ENCODE measurements around the gene THAP7.

Gene THAP7

DNA sequence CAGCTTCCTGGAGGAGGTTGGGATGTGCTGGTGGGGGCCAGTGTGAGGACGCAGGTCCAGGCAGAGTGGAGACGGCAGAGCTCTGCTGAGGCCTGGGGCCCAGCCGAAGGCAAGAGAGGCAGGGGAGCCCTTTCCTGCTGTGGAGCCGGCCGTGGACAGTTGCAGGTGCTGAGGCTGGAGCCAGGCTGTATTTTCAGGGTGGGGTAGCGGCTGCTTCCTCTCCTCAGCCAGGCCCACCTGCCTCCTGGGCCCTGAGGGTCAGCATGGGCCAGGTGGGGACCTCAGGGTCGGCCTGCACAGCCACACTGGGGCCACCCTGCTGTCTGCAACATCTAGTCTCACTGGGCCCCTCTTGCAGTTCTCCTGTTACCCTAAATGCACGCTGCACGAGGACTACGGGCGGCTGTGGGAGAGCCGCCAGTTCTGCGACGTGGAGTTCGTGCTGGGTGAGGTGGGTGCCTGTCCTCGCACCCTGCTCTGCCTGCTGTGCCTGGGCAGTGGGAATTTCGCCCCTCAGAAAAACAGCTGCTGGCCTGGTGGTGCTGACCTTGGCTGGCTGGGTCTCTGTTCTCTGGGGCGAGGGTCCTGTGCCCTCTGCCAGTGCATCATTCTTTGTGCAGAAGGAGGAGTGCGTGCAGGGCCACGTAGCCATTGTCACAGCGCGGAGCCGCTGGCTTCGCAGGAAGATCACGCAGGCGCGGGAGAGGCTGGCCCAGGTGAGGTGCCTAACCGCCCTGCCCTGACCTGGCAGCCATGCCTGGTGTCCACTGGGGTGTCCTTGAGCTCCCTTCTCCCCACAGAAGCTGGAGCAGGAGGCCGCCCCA, 8.4 kb downstream of the THAP7 start:
- no peak for DNase-seq (ENCODE audit: low read depth)

DNA sequence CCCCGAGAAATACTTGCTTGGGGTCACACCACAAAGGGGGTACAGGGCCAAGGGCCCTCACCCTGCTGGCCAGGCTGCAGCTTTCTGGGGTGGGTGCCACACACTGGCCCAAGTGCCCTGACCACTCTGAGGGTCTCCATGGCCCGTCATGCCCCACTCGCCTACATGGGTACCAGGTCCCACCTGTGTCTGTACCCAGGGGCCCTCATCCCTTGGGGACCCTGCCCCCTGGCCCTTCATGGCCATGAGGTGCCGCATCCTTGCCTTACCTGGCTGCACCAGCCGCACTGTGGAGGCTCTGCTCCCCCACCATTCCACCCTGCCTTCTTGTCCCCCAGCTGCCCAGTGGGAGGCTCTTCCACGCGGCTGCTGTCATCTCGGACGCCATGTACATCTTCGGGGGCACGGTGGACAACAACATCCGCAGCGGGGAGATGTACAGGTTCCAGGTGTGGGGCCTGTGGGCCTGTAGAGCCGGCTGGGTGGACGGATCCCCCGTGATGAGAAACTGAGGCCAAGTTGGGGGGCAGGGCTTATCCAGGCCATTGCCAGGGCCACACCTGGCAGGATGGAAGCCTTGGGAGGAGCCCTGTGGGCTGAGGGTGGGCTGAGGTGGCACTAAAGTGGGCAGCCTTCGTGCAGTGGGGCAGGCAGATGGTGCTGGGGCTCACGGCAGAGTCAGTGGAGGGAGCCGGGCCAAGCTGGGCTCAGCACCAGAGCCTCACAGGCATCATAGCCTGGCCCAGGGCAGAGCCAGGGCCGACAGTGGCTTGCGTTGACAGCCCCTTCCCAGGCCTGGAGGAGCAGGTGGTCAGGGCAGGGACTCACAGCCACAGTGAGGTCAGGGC, 9.2 kb downstream of the THAP7 start:
- no peak for DNase-seq (ENCODE audit: low read depth)

GRCh38 chr22:20992056-20992442, 9.9 kb downstream of the THAP7 start:
- no peak for DNase-seq (ENCODE audit: low read depth)

- no peak for DNase-seq (ENCODE audit: low read depth)
Observed at GRCh38 chr22:20991252-20992055, 10.5 kb downstream of the THAP7 start.

DNA sequence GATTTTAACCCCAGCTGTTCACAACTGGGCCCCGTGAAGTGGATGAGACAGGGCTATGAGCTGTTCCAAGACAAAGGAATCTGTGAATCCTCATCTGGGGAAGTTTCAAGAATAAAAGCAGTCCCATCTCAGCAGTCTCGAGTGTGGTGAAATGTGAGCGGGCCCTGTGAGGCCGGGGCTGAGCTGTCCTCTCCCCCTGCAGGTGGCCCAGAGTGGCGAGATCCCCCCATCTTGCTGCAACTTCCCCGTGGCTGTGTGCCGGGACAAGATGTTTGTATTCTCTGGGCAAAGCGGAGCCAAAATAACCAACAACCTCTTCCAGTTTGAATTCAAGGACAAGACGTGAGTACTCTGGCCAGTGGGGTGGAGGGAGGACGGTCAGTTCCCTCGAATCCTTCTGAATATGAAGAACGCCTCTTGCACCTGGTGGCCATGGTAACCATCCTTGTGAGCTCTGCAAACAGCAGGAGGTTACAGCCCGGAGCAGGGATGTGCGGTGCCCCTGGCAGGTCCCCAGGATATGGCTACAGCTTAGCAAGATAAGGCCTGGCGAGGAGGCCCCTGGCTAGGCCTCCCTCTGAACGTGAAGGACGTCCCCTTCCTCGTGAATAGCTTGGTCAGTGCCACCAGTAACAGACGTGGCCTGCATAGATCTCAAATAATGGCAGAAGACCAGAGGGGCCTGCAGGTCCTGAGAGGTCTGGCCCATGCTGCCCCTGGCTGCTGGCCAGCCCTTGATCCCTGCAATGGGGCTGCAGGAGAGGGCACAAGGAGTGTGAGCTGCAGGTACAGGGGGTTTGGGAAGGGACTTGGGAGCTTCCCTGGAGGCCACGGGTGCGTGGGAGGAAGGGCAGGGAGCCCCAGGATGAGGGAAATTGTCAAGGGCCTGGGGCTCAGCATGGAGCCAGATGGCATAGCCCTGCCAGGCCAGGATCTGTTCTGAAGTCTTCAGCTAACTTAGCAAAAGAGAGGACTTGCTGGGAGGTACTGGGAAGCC, 11.4 kb downstream of the THAP7 start:
- no peak for DNase-seq (ENCODE audit: low read depth)

GRCh38 chr22:20989323-20990138, 12.4 kb downstream of the THAP7 start:
- DNase-seq (ENCODE audit: low read depth) = no peak

GRCh38 chr22:20988573-20989322, 13.2 kb downstream of the THAP7 start:
- DNase-seq (ENCODE audit: low read depth) = no peak

GRCh38 chr22:20987375-20987774, 14.5 kb downstream of the THAP7 start:
- no peak for DNase-seq (ENCODE audit: low read depth)

DNA sequence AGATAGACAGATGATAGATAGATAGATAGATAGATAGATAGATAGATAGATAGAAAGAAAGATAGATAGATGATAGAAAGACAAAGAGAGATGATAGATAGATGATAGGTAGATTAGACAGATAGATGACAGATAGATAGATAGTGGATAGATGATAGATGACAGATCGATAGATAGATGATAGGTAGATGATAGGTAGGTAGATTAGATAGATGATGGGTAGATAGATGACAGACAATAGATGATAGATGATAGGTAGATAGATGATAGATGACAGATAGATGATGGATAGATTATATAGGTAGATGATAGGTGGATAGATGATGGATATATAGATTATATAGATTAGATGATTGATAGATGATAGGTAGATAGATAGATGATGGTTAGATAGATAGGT, 15.6 kb downstream of the THAP7 start:
- DNase-seq (ENCODE audit: low read depth) = no peak

DNA sequence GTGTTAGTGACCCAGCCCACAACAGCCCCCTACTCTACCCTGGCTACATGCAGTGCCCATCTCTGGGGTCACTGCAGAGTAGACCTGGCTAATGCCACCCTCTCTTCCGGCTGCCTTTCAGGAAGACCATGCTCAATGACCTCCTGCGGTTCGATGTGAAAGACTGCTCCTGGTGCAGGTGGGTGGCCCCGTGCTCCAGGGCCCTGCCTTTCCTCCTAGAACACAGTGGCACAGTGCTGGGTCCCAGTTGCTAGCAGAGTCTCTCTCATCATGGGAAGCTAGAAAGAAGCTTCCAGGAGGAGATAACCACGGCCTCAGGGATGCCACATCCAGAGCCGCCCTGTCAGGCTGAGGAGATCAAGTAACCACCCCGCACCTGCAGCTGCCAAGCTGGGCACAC, 16.2 kb downstream of the THAP7 start:
- no peak for DNase-seq (ENCODE audit: low read depth)

DNA sequence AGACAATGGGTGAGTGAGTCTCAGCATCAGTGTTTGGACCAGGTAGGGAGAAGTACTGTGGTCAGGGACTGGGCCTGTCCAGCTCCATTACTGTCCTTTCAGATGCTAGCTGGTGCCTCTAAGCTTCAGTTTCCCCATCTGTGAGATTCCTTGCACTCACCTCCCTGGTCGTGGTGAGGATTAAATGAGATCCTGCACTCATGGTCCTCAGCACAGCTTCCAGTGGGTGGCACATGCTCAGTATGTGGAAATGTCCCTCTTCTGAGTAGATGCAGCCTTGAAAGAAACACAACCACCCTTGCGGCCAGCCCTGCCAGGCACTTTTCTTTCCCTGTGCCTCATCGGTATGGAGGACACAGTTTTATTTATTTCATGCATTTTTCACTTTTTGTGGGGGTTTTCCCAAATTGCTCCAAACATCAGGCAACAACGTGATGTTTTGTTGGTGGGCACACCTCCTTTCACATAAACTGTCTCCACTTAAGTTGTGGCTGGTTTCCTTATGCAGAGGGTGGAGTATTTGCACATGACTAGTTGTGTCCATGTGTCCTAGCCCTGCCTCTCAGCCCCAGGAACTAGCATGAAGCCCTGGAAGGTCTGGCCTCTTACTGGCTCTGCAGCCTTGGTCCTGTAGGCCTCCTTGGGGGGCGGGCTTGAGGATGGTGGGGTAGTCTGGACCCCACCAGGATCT, 18.7 kb downstream of the THAP7 start:
- DNase-seq (ENCODE audit: low read depth) = no peak

GRCh38 chr22:20982563-20982882, 19.4 kb downstream of the THAP7 start:
- no peak for DNase-seq (ENCODE audit: low read depth)

GRCh38 chr22:20981787-20982562, 19.9 kb downstream of the THAP7 start, which contains the start of gene LZTR1:
Gene LZTR1, plus strand, starts transcription at chr22:20982297. Its CDS starts 75 bp downstream, at chr22:20982372.
- peak; percentile 79 for DNase-seq (ENCODE audit: low read depth)

GRCh38 chr22:20980938-20981722, 20.8 kb downstream of the THAP7 start:
- DNase-seq (ENCODE audit: low read depth) = no peak

DNA sequence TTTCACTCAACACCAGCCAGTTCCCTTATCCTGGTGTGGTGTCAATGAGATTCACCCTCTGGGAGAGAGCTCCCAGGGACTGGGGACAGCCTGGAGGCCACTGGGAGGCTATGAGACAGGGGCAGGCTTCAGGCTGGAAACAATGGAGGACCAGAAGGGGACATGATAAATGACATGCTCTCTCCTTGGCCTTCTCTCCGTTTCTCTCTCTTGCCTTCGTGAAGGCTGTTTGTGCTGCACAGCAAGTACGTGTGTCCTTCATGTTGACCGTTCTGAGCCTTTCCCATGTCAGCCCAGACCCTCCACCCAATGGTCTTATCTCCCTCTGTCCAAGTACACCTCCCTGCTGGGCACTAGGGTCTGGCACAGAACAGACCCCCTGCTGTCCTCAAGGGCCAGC, 21.4 kb downstream of the THAP7 start:
- no peak for DNase-seq (ENCODE audit: low read depth)

DNA sequence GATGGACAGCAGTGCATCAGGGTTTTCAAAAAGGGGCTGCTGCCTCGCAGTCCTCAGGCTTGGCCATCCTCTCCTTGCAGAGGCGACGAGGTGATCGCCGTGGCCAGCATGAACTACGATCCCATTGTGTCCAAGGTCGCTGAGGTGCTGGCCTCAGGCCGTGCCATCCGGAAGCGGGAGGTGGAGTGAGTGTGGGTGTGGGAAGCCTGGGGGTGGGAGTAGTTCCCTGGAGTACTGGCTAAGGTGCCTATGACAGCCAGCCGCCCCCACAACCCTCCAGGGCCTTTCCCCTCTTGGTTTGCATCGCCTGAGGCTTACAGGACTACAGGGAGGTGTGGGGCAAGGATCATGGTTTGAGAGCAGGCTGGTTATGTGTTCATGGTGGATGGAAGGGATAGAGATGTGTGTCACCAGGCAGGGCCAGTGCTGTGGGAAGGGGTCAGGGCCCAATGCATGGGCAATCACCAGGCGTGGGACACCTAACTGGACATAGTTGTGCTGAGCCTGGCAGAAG, 21.9 kb downstream of the THAP7 start:
- DNase-seq (ENCODE audit: low read depth) = no peak

- peak; percentile 92 for DNase-seq (ENCODE audit: low read depth)
Observed at GRCh38 chr22:20979243-20979809, 22.6 kb downstream of the THAP7 start.

Data from amniotic epithelial cell (primary cell).